WI38 (cell line): ENCODE results near the gene PDE6H.

Source experiments
- H3K4me3 ChIP-seq: 2 replicates; pipeline ENCODE4 v1.5.1; 2011; ENCODE audit warnings: low read depth, mild to moderate bottlenecking, control low read depth, low read length
- CTCF ChIP-seq: IDR thresholded peaks from 2 replicates; pipeline ENCODE4 v1.5.1; 2012; ENCODE audit warnings: low read depth, mild to moderate bottlenecking, control low read depth, low read length

Gene PDE6H

DNA sequence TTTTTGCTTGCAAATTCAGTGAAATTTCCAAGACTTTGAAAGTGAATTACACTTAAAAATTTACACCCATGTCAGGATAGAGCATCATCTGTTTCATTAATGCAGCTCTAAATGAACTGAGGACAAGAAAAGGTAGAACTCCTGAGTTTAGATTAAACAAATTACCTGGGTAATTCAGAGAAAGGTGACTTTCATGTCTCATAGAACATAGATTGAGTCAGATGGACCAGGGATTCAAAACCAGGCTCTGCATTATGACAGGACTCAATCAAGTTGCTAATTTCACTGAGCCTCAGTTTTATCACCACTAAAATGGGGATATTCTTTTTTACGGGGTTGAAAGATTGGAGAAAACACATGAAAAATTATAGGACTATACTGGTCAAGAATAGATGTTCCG is 15.9 kb upstream of the PDE6H start:
- TF ChIP-seq CTCF = no peak
- no peak overlapping the region for H3K4me3 ChIP-seq

GRCh38 chr12:14957551-14958168 is 15.2 kb upstream of the PDE6H start:
- TF ChIP-seq CTCF = no peak
- no peak overlapping the region for H3K4me3 ChIP-seq

DNA sequence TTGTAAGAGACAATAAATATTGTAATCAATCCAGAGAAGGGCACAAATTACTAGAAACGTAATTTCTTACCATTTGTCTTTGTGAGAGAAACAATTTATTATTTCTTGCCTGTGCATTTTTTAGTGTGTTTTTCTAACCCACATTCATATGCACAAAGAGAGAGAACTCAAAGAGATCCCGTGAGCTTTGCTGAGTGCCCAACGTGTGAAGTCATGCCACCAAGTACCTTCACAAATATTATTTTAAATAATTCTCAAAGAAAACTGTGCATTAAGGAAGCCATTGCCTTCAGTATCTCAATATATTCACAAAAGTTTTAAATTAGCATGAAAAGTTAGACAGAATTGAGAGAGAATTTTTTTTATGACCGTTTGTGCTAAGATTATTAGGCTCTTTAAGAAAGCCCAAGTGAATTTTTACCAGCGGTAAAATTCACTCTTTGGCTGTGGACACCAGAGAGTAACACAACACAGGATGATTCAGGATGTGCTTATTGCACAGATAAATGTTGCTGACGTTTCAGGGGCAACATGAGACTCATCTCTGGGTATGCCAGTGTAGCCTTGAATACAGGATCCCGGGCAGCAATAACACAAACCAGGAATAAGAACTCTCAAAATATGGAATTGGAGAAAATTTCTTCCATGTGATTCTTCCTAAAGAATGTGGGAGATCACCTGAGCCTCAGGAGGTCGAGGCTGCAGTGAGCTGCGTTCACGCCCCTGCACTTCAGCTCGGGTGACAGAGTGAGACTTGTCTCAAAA is 14.3 kb upstream of the PDE6H start:
- no peak for TF ChIP-seq CTCF
- H3K4me3 ChIP-seq = no peak overlapping the region

GRCh38 chr12:14959126-14959440 is 13.8 kb upstream of the PDE6H start:
- H3K4me3 ChIP-seq = no peak overlapping the region
- no peak for TF ChIP-seq CTCF

DNA sequence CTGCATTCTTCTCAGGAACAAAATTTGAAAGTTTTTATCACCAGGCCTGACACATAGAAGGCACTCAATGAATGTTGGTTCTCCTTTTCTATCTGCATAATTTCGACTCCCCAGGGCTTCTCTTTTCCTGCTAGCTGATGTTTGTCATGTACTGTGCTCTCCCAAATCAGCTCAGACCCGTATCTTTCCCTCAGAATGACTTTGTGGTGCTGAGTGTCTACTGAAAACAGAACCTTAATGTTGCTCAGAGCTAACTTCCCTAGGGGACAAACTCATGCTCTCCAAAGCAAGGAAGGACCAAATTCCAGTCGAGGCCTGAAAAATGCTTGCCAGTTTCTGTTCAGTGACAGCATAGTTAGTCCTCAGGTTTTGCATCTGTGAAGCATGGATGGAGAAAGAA is 13.4 kb upstream of the PDE6H start:
- TF ChIP-seq CTCF = no peak
- H3K4me3 ChIP-seq = no peak overlapping the region

GRCh38 chr12:14959916-14960496 is 12.8 kb upstream of the PDE6H start:
- no peak for TF ChIP-seq CTCF
- no peak overlapping the region for H3K4me3 ChIP-seq
